Spinal cord (tissue), 10 donors: ENCODE measurements around the gene DUSP5. TPM values are rescaled to one million over a fixed set of nuclear protein-coding genes. Genes with fewer than 3 reads are reported as not detected.
A peak's percentile ranks its signal among the peaks of the same experiment; 100 is the strongest.

ENCODE experiments used
- DNase-seq, 6 donors: peaks; one replicate each; pipeline versions ENCODE4 v3.0.0 to v3.0.0-alpha.2; 2013 to 2015; ENCODE audit warnings: low spot score in 6 of 6, low read depth in 4 of 6
- H3K27ac ChIP-seq: one replicate; pipeline ENCODE4 v1.5.1; 2013; ENCODE audit warnings: low read depth, low read length, control low read depth
- H3K27me3 ChIP-seq: one replicate; pipeline ENCODE4 v1.6.1; 2013; ENCODE audit warnings: low read length; ENCODE audit not compliant: control insufficient read depth, insufficient read depth
- H3K36me3 ChIP-seq: one replicate; pipeline ENCODE4 v1.6.1; 2013; ENCODE audit warnings: low read length; ENCODE audit not compliant: control insufficient read depth, insufficient read depth
- H3K4me1 ChIP-seq: one replicate; pipeline ENCODE4 v1.6.1; 2013; ENCODE audit warnings: low read length; ENCODE audit not compliant: control insufficient read depth, insufficient read depth
- H3K4me3 ChIP-seq: one replicate; pipeline ENCODE4 v1.5.1; 2013; ENCODE audit warnings: low read depth, low read length, control low read depth
- H3K9me3 ChIP-seq: one replicate; pipeline ENCODE4 v1.6.1; 2013; ENCODE audit warnings: low read length; ENCODE audit not compliant: control insufficient read depth, insufficient read depth
- WGBS: methylation state at CpG from one replicate; pipeline ENCODE4 v1.1.5; 2013; ENCODE audit warnings: missing lambda C conversion rate; ENCODE audit not compliant: insufficient coverage; 5-methylcytosine and 5-hydroxymethylcytosine counted together
- polyA plus RNA-seq, 2 donors: library from polyadenylated mRNA; unstranded; fragments of 120-200 nt; gene quantifications; one replicate each; pipeline ENCODE4 v1.2.1, GENCODE V29; 2013; ENCODE audit not compliant: insufficient read length in 2 of 2
- total RNA-seq, 2 donors: library from RNA; depleted of rRNA in 1 of 2; stranded (reverse); fragments of 120-200 nt in 1 of 2; fragments of >200 nt in 1 of 2; gene quantifications; one replicate each; pipeline versions ENCODE4 v1.2.3 to v1.2.4, GENCODE V29; 2013 to 2014
- donor health status: healthy.

Gene DUSP5
- total and polyA plus RNA-seq, 4 donors = 4.7 to 11.2 (median 5.8) TPM

GRCh38 chr10:110504111-110504735, 6.5 kb downstream of the DUSP5 start:
- Histone ChIP-seq H3K4me3 (no peak overlapping the region), H3K27me3 (peaks cover 16% of the 10 kb centered on the region), H3K36me3 (no peaks in the 10 kb centered on the region), H3K9me3 (no peaks in the 10 kb centered on the region), H3K27ac (peak overlapping the region; percentile 72), H3K4me1 (peaks cover 31% of the 10 kb centered on the region)
- 50% methylated on average over 2 of the region's 4 CpGs for WGBS
- DNase-seq = peak in 2 of 6 donors; percentile 10 to 72

GRCh38 chr10:110505130-110505770, 7.5 kb downstream of the DUSP5 start:
- Histone ChIP-seq H3K27ac (no peak overlapping the region), H3K4me3 (no peak overlapping the region), H3K9me3 (no peaks in the 10 kb centered on the region), H3K4me1 (peaks cover 27% of the 10 kb centered on the region), H3K27me3 (peaks cover 9% of the 10 kb centered on the region), H3K36me3 (peaks cover 1% of the 10 kb centered on the region)
- peak in 1 of 6 donors; percentile 47 for DNase-seq
- 73% methylated on average over 3 of the region's 6 CpGs for WGBS

GRCh38 chr10:110506448-110506847, 8.7 kb downstream of the DUSP5 start:
- Histone ChIP-seq H3K36me3 (peaks cover 4% of the 10 kb centered on the region), H3K27ac (no peak overlapping the region), H3K9me3 (no peaks in the 10 kb centered on the region), H3K4me3 (no peak overlapping the region), H3K27me3 (peaks cover 3% of the 10 kb centered on the region), H3K4me1 (peaks cover 21% of the 10 kb centered on the region)
- DNase-seq = no peak
- no CpG with 5 or more reads among the region's 2 CpGs for WGBS

- Histone ChIP-seq H3K9me3 (no peaks in the 10 kb centered on the region), H3K4me1 (peaks cover 18% of the 10 kb centered on the region), H3K36me3 (peaks cover 4% of the 10 kb centered on the region), H3K4me3 (no peak overlapping the region), H3K27ac (no peak overlapping the region), H3K27me3 (no peaks in the 10 kb centered on the region)
- peak in 1 of 6 donors; percentile 27 for DNase-seq
- WGBS = 88% methylated on average over 4 of the region's 6 CpGs
Observed at GRCh38 chr10:110507346-110507745, 9.6 kb downstream of the DUSP5 start.

GRCh38 chr10:110508159-110508788, 10.6 kb downstream of the DUSP5 start:
- Histone ChIP-seq H3K9me3 (no peaks in the 10 kb centered on the region), H3K36me3 (peaks cover 4% of the 10 kb centered on the region), H3K27me3 (no peaks in the 10 kb centered on the region), H3K27ac (no peak overlapping the region), H3K4me3 (no peak overlapping the region), H3K4me1 (peaks cover 13% of the 10 kb centered on the region)
- DNase-seq = no peak
- 75% methylated on average over 6 of the region's 9 CpGs for WGBS

- Histone ChIP-seq H3K4me3 (no peak overlapping the region), H3K27ac (no peak overlapping the region), H3K27me3 (no peaks in the 10 kb centered on the region), H3K9me3 (no peaks in the 10 kb centered on the region), H3K4me1 (peaks cover 13% of the 10 kb centered on the region), H3K36me3 (peaks cover 4% of the 10 kb centered on the region)
- peak in 1 of 6 donors; percentile 22 for DNase-seq
- WGBS = 60% methylated on average over 5 of the region's 11 CpGs
Observed at GRCh38 chr10:110508806-110509544, 11.3 kb downstream of the DUSP5 start.

- no peak for DNase-seq
- no peaks in the 10 kb centered on the region for H3K9me3 ChIP-seq
- no peak overlapping the region for H3K4me3 ChIP-seq
- no peaks in the 10 kb centered on the region for H3K27me3 ChIP-seq
- H3K27ac ChIP-seq = no peak overlapping the region
- H3K4me1 ChIP-seq = peaks cover 10% of the 10 kb centered on the region
- H3K36me3 ChIP-seq = peaks cover 4% of the 10 kb centered on the region
- 100% methylated on average over 2 of the region's 2 CpGs for WGBS
Observed at GRCh38 chr10:110509560-110509959, 11.9 kb downstream of the DUSP5 start.

GRCh38 chr10:110510086-110510485, 12.4 kb downstream of the DUSP5 start:
- Histone ChIP-seq H3K9me3 (no peaks in the 10 kb centered on the region), H3K36me3 (peaks cover 4% of the 10 kb centered on the region), H3K27me3 (no peaks in the 10 kb centered on the region), H3K27ac (no peak overlapping the region), H3K4me3 (no peak overlapping the region), H3K4me1 (peaks cover 6% of the 10 kb centered on the region)
- 96% methylated on average over 9 of the region's 9 CpGs for WGBS
- DNase-seq = no peak

GRCh38 chr10:110510730-110511129, 13.0 kb downstream of the DUSP5 start:
- Histone ChIP-seq H3K9me3 (no peaks in the 10 kb centered on the region), H3K4me3 (no peak overlapping the region), H3K4me1 (peaks cover 6% of the 10 kb centered on the region), H3K36me3 (peaks cover 4% of the 10 kb centered on the region), H3K27me3 (no peaks in the 10 kb centered on the region), H3K27ac (no peak overlapping the region)
- no peak for DNase-seq
- WGBS = 90% methylated on average over 3 of the region's 3 CpGs
